ENCODE measurements around the gene SAP30BP.

- TF ChIP-seq CTCF (IDR thresholded peaks at IDR 0.05; ENCODE audit: control extremely low read depth in 1 of 3, insufficient read depth in 1 of 3, low read depth in 1 of 3, low read length in 3 of 3) (no peak), CHD2 (IDR thresholded peaks at IDR 0.05; ENCODE audit: low read length) (no peak), TCF12 (IDR thresholded peaks at IDR 0.05; ENCODE audit: low read depth, low read length) (no peak), EGR1 (IDR thresholded peaks at IDR 0.05; ENCODE audit: borderline replicate concordance, low read depth, low read length) (no peak), BRCA1 (IDR thresholded peaks at IDR 0.05; ENCODE audit: low read depth, low read length) (no peak), POLR2A (IDR thresholded peaks at IDR 0.05; ENCODE audit: control extremely low read depth in 1 of 2, low read depth in 2 of 2, low read length in 2 of 2) (no peak), EP300 (IDR thresholded peaks at IDR 0.05; ENCODE audit: borderline replicate concordance in 1 of 2, low read depth in 2 of 2, low read length in 2 of 2) (no peak), POLR2AphosphoS5 (IDR thresholded peaks at IDR 0.05; ENCODE audit: low read depth, low read length) (no peak), EZH2 (IDR thresholded peaks at IDR 0.05; ENCODE audit: low read depth, low read length, severe bottlenecking) (no peak)
- TF ChIP-seq, protein P1, sequence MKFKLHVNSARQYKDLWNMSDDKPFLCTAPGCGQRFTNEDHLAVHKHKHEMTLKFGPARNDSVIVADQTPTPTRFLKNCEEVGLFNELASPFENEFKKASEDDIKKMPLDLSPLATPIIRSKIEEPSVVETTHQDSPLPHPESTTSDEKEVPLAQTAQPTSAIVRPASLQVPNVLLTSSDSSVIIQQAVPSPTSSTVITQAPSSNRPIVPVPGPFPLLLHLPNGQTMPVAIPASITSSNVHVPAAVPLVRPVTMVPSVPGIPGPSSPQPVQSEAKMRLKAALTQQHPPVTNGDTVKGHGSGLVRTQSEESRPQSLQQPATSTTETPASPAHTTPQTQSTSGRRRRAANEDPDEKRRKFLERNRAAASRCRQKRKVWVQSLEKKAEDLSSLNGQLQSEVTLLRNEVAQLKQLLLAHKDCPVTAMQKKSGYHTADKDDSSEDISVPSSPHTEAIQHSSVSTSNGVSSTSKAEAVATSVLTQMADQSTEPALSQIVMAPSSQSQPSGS (IDR thresholded peaks at IDR 0.05; ENCODE audit: low read length): no peak
- TF ChIP-seq, protein P2, sequence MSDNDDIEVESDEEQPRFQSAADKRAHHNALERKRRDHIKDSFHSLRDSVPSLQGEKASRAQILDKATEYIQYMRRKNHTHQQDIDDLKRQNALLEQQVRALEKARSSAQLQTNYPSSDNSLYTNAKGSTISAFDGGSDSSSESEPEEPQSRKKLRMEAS (IDR thresholded peaks at IDR 0.05): no peak
These were observed 24.9 kb downstream of the SAP30BP start for GRCh38 chr17:75691801-75692626.

Measured in H1 (cell line).